Hematopoietic multipotent progenitor cell treated with erythropoietin and hydrocortisone succinate and interleukin-3 and kit ligand, for 6 days (in vitro differentiated cells): Measurements from ENCODE around the gene MYO18A.

Source experiments
- DNase-seq: peaks from one replicate; pipeline ENCODE4 v3.0.0-alpha.2; 2015

The MYO18A gene

DNA sequence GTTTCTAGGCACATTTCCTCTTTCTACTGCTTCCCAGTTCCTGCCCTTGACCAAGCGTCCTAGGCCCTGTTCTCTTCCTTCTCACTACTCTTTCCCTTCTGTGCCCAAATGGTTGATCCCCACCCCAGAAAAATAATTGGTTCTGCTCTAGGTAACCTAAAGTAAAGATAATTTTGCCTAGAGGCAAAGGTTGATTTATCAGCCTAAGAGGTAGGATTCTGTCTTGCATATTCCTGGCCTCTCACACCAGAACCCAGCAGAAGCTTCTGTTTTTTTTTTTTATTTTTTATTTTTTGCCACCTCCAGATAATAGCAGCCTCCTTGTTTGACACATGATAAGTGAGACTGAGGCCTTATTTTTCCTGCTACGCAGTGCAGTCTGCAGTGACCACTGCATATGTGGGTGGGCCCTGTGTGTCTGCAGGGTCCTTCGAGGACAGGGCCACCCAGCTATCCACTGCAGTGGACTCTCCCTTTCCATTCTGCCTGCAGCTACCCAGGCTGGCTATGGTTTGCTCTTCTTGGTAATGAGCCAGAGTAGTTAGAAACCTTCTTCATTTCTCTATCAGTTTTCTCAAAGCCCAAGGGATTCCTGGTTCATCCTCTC, 136.6 kb downstream of the MYO18A start:
- DNase-seq = no peak

DNA sequence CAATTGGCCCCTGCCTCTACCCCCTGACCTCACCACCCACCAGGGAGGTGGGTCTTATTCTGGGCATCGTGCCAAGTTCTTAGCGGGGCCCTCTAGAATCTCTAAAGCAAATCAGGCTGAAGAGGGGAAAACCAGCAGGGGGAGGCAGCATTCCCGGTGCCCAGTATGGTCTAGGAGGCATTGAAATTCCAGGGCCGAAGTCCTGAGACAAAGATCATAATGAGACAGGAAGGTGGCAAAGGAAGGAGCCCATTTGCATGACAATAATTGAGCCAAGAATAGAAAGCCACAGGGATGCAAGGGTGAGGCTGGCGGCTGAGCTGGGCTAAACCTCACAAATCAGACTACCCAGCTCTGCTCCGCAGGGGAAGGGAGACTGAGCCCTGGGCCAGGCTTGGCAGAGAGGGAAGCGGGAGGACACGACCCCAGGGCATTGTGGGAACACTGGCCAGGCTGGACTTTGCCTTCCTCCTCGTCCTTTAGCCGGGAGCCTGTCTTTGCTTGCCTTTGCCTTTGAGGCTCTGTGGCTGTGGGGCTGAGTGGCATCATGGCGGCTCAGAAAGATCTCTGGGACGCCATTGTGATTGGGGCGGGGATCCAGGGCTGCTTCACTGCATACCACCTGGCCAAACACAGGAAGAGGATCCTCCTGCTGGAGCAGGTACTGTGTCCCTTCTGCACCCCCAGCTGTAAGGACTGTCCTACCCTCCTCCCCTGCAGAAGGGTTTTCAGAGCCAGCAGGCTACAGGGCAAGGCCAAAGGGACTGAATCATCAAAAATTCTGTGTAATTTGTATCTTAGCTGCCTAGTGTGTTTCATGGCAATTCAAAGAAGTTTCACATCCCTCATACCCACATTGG, 137.3 kb downstream of the MYO18A start, which contains the start of gene PIPOX:
Gene PIPOX (plus strand): TSS at position 463 of the 860 bp plus-strand sequence. CDS start 85 bp downstream, at position 548.
- peak; percentile 47 for DNase-seq

DNA sequence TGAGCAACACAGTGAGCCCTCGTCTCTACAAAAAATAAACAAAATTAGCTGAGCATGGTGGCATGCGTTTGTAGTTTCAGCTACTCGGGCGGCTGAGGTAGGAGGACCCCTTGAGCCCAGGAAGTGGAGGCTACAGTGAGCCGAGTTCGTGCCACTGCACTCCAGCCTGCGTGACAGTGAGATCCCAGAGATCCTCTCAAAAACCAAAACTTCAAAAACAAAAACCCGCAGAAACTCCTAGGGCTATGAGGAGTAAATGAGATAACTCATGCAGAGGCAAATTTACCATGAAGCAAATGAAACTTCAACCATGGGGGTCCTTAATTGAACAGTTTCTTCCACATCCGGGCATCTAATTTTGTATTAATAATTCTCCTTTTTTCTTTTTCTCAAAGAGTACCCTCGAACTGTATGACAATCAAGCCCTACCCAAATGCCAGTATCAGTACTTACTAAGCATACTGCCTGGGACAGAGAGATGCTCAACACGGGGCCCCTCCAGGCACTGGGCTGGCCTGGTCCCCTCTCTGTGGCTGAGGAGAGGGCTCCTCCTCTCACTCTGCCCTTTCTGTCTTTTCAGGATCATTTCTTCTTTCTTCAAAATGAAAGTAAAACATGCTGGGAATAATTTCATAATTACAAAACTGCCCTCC, 138.0 kb downstream of the MYO18A start:
- no peak for DNase-seq

DNA sequence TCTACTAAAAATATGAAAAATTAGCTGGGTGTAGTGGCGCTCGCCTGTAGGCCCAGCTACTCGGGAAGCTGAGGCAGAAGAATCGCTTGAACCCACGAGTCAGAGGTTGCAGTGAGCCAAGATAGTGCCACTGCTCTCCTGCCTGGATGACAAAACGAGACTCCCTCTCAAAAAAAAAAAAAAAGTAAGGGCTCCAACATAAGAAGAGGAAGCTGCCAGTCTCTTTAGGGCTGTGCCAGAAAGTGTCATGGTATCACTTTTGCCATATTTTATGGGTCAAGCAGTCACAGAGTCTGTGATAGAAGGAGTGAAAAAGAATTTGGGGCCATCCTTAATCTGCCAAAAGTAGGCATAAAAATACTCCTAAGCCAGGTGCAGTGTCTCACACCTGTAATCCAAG, 138.6 kb downstream of the MYO18A start:
- no peak for DNase-seq

DNA sequence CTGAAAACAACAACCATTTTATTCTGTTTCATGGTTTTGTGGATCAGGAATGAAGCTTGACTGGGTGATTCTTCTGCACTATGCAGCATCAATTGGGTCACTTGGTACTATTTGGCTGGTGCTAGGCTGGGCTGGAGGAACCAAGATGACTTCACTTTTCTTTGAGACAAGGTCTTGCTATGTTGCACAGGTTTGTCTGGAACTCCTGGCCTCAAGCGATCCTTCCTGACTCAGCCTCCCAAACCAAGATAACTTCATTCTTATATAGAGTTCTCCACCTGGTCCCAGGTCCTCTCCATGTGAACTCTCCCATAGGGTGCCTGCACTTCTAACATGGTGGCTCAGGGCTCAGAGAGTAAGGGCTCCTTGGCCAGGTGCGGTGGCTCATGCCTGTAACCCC, 139.1 kb downstream of the MYO18A start:
- DNase-seq = no peak

DNA sequence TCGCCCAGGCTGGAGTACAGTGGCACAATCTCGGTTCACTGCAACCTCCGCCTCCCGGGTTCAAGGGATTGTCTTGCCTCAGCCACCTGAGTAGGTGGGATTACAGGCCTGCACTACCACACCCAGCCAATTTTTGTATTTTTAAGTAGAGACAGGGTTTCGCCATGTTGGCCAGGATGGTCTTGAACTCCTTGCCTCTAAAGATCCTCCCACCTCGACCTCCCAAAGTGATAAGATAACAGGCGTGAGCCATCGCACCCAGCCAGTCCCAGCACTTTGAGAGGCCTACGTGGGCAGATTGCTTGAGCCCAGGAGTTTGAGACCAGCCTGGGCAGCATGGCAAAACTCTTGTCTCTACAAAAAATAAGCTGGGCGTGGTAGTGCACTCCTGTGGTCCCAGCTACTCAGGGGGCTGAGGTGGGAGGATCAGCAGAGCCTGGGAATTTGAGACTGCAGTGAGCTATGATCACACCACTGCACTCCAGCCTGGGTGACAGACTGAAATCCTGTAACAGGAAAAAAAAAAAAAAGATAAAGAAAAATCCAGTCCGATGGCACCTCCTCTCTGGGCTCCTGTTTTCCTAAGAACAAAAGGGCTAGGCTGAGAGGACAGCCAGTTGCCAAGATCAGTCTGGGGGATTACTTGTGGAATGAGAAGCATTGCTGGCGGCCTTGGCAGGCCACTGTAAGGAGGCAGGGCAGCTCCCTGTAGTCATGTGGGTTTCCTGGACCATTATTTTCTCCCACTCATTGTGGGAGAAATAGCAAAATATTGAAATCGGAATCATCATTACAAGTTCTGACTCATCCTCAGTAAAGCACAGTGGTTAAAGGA, 140.2 kb downstream of the MYO18A start:
- no peak for DNase-seq

DNA sequence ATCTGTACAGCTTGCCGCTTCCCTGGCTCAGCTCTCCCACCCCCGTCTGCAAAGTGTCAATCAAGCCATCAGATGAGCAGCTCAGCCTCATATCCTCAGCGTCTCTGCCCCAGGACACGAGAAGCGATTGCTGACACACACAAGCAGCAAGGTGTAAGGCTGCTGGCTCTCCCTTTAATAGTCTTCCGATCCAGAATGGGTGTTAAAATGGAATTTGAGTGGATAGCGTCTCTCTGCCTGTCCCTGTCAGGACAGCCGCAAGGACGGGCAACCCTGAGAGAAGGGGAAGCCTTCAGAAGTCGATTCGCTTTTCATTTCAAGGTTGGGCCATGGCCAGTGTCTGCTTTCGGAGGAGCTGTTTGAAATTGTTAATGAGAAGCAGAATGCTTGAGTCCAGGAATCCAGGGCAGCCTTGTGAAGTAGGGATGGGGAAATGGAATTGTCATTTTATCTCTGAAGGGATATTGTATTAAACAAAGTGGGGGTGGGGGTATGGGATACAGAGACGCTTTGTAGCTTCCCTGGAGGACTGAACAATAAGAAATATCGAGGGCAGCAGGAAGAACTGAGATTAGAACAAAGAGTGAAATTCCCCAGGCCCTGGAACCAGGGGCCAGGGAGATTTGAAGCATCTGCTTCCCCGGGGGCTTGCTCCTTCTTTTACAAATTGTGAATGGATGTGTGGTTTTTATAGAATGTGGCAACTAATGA, 142.0 kb downstream of the MYO18A start:
- no peak for DNase-seq

DNA sequence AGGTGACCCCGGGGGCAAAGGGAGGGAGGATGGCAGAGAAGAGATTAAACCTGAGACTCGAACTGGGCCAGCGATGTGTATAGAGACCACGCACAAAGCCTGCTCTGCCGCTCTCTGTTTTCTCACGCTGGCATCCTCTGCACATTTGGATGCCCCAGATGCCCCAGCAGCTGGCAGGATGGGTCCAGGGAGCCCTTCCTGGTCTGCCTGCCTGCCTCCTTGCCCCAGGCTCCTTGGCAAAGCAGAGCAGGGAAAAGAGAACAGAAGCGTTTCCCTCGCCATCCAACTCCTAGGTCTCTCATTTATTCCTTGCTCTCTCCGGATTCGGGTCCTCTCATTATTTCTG, 142.5 kb downstream of the MYO18A start:
- DNase-seq = no peak

DNA sequence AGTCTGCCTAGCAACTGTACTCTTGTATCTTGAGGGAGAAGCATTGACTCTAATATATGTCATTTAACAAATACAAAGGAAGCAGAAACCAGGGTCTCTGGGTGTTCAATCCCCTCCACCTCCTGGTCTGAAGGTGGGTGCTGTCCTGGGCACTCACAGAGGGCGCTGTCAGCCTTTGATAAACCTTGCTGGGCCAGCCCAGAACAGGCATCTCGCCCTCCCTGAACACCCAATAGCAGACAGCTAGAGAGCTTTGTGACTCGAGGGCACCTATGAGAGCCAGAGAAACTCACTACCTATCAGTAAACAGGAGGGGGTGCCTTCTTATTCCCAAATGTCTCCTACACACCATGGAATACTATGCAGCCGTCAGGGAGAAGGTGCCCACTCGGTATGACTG, 143.6 kb downstream of the MYO18A start:
- DNase-seq = no peak

DNA sequence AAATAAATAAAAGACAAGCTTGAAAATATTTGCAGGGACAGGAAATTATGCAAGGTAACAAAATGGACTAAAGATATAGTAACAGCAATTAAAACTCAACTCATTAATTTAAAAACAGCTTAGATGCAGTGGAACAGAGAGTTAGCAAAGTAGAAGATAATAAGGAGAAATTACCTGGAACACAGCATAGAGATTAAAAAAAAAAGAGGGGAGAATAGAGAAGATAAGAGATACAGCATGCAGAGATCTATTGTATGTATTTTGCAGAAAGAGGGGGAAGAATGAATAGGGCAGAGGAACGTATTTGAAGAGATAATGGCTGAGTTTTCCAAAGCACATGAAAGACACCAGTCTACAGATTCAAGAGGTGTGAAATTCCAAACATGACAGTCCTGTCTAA, 145.7 kb downstream of the MYO18A start:
- no peak for DNase-seq

DNA sequence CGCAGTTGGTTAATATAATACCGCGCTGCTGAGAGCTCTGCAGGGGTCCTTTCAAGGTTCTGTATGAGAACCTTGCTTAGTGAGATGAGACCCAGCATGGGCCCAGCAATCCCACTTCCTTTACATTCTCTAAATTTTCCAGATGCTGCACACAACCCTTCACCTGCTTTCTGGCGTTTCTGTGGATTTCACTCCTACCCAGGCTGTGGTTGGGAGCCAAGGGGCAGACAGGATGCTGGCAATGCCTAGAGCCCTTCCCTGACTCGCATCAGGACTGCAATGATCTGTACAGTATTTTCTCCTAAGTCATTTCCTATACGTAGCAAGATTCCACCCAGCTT, 147.4 kb downstream of the MYO18A start:
- no peak for DNase-seq

DNA sequence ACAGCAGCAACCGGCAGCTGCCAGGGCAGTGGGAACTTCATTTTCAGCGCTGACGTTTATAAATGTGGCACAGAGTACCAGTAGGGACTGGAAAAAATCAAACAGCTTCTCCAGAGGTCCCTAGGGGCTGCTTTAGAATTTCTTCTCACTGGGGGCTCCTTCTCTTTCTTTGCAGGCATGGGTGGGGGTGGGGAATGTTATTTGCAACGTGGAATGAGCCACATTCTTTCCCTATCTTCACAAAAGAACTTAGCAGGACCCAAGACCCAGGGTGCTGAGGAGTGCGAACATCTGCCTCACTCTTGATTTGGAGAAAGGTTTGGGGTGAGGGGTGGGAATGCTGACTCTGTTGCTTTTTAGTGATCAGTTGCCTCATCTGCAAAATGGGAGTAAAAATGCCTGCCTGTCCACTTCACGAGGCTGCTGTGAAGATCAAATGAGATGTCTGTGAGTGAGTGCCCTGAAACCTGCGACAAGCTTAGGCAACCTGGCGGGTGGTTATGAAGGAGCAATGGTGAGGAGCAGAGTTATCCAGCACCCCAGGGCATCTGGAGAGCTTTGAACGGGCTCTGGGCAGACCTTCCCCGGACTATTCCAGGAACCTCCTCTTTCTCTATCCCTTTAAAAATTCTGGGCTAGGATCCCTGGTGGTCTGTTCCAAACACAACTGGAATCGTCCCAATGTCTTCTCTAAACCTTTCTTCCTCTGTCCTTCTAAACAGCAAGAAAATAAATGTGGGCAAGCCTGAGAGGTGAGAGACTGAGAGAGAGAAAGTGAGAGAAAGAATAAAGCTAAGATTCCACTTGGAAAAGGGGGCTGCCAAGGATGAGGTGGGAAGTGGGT, 148.0 kb downstream of the MYO18A start:
- DNase-seq = no peak

DNA sequence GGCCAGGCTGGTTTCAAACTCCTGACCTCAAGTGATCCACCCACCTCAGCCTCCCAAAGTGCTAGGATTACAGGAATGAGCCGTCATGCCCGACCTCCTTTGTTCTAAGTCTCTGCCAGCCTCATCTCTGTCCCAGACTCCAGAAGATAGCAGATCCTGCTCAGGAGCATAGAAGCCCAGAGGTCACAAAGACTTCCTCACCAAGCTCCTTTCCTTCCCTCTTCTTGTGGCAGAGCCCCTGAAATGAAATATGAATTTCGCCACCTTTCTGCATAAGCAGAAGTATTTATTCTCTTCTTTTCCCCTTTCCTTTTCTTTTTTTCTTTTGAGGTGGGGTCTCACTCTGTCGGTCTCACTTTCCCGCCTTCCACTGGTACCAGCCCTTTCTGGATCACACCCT, 148.7 kb downstream of the MYO18A start:
- no peak for DNase-seq

DNA sequence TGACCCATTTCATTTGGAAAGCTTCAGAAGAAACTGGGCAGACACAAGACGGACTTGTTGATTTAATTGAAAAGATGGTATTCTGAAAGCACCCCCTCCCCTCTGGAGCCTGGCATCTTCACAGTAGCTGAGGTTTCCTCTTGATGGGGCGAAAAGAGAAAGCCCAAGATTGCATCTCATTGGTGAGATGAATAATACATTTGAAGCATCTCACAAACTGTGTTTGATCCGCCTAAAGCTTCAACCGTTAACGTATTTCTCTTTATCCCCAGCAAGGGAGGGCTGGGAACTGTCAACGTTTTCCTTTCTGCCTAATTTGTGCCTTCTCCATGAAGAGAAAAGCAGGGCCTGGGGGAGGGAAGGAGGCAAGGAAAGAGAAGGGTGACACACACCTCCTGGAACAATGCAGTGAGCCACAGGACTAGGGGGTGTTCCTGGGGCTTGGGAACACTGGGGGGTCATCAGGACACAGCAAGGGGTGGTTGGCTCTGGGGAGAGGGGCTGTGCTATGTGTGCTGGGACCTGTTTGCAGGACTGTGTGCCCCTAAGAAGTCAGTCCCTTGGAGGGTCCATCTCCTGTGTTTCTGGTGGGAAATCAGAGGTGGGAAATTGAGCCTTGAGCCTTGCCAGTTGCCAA, 155.8 kb downstream of the MYO18A start:
- no peak for DNase-seq

DNA sequence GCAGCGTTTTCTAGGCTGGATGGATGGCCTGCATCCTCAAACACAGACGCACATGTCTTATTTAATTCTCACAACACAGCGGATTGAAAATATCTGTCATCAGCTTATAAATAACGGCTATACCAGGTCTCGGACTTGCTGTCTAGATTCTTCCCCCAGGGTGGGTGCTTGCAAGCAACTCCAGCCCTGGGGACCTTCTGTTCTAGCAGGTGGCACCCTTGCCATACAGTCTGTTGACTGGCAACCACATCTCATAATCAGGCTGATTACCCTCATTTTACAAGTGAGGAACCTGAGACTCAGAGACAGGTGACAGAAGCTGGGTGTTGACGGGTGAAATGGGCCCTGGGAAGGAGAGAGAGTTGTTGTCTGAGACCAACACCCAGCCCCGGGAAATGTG, 158.1 kb downstream of the MYO18A start:
- DNase-seq = no peak

DNA sequence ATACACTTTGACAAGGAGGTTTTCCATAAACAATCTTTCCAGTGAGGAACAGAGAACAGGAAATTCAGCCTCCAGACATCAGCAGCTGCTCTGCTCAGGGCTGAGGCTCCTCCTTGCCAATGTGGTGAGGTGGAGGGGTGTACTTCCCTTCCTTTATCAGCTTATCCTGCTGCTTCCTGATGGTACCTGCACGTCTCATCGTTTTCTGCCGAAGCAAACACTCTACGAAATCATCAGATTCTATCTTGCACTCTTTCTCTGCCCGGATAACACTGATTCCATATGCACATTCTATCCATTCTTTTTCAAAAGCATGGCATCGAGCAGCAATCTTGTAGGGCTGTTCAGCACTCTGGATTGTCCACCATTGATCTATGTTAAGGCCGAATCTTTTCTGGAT, 159.0 kb downstream of the MYO18A start:
- DNase-seq = no peak
